LNCAP (cell line): ENCODE measurements around the gene SPATA32.
A peak's percentile ranks its signal among the peaks of the same experiment; 100 is the strongest.

Experiments used
- CTCF ChIP-seq: fragments of 450-650 bp; IDR thresholded peaks from 2 replicates; pipeline ENCODE4 v1.5.1; 2017; ENCODE audit warnings: mild to moderate bottlenecking

SPATA32 gene

GRCh38 chr17:45273551-45273957, 11.7 kb upstream of the SPATA32 start:
- no peak for TF ChIP-seq CTCF

- no peak for TF ChIP-seq CTCF
Observed at GRCh38 chr17:45271603-45272002, 9.7 kb upstream of the SPATA32 start.

- peak; percentile 58 for TF ChIP-seq CTCF
Observed at GRCh38 chr17:45270828-45271418, 9.0 kb upstream of the SPATA32 start.

GRCh38 chr17:45269912-45270311, 8.0 kb upstream of the SPATA32 start:
- no peak for TF ChIP-seq CTCF

- no peak for TF ChIP-seq CTCF
Observed at GRCh38 chr17:45267436-45268055, 5.7 kb upstream of the SPATA32 start.

GRCh38 chr17:45266372-45266926, 4.6 kb upstream of the SPATA32 start:
- TF ChIP-seq CTCF = no peak

GRCh38 chr17:45265821-45266220, 3.9 kb upstream of the SPATA32 start:
- TF ChIP-seq CTCF = no peak
